Measurements from ENCODE around the gene CLC.

Gene CLC

GRCh38 chr19:39745643-39746042, 7.8 kb upstream of the CLC start:
- no peaks in the 10 kb centered on the region for H3K79me2 ChIP-seq (ENCODE audit: insufficient read depth, low read length)
- no peak for TF ChIP-seq CTCF (IDR thresholded peaks at IDR 0.05; ENCODE audit: low read length)
- no peak for TF ChIP-seq EZH2 (IDR thresholded peaks at IDR 0.05; ENCODE audit: borderline replicate concordance, low read length)
- H4K20me1 ChIP-seq (ENCODE audit: insufficient read depth, low read length) = no peaks in the 10 kb centered on the region
- H3K27me3 ChIP-seq (ENCODE audit: insufficient read depth, low read length) = no peaks in the 10 kb centered on the region
- H3K4me3 ChIP-seq (ENCODE audit: low read depth, low read length, poor library complexity, severe bottlenecking) = no peak overlapping the region
- H3K36me3 ChIP-seq (ENCODE audit: insufficient read depth, low read length) = no peaks in the 10 kb centered on the region
- H3F3A ChIP-seq (ENCODE audit: insufficient read depth, low read length) = no peaks in the 10 kb centered on the region
- H3K9me2 ChIP-seq (ENCODE audit: low read depth, low read length) = no peaks in the 10 kb centered on the region
- no peak overlapping the region for H2AFZ ChIP-seq (ENCODE audit: low read length)
- no peaks in the 10 kb centered on the region for H3K4me1 ChIP-seq (ENCODE audit: insufficient read depth, low read length, severe bottlenecking)
- H3K4me2 ChIP-seq (ENCODE audit: low read length) = no peak overlapping the region
- no peak overlapping the region for H3K9ac ChIP-seq (ENCODE audit: low read length)
- no peaks in the 10 kb centered on the region for H3K9me3 ChIP-seq (ENCODE audit: low read length)
- H3K27ac ChIP-seq (ENCODE audit: low read depth, low read length, poor library complexity, severe bottlenecking) = no peak overlapping the region

GRCh38 chr19:39740395-39740794, 2.6 kb upstream of the CLC start:
- Histone ChIP-seq H3K4me2 (ENCODE audit: low read length) (no peak overlapping the region), H3K27ac (ENCODE audit: low read depth, low read length, poor library complexity, severe bottlenecking) (no peak overlapping the region), H3K9me3 (ENCODE audit: low read length) (no peaks in the 10 kb centered on the region), H3K4me1 (ENCODE audit: insufficient read depth, low read length, severe bottlenecking) (no peaks in the 10 kb centered on the region), H3K36me3 (ENCODE audit: insufficient read depth, low read length) (no peaks in the 10 kb centered on the region), H3K9me2 (ENCODE audit: low read depth, low read length) (no peaks in the 10 kb centered on the region), H4K20me1 (ENCODE audit: insufficient read depth, low read length) (no peaks in the 10 kb centered on the region), H3K79me2 (ENCODE audit: insufficient read depth, low read length) (no peaks in the 10 kb centered on the region), H3K9ac (ENCODE audit: low read length) (no peak overlapping the region), H3F3A (ENCODE audit: insufficient read depth, low read length) (no peaks in the 10 kb centered on the region), H3K4me3 (ENCODE audit: low read depth, low read length, poor library complexity, severe bottlenecking) (no peak overlapping the region), H2AFZ (ENCODE audit: low read length) (no peak overlapping the region), H3K27me3 (ENCODE audit: insufficient read depth, low read length) (peaks cover 6% of the 10 kb centered on the region; the same call in 1 of the 2 replicates)
- TF ChIP-seq EZH2 (IDR thresholded peaks at IDR 0.05; ENCODE audit: borderline replicate concordance, low read length) (no peak), CTCF (IDR thresholded peaks at IDR 0.05; ENCODE audit: low read length) (no peak)

- H2AFZ ChIP-seq (ENCODE audit: low read length) = no peak overlapping the region
- H3K4me2 ChIP-seq (ENCODE audit: low read length) = no peak overlapping the region
Measured at GRCh38 chr19:39738814-39739213, 985 bp upstream of the CLC start.

More at GRCh38 chr19:39738814-39739213, 985 bp upstream of the CLC start:
- H3K4me3 ChIP-seq (ENCODE audit: low read depth, low read length, poor library complexity, severe bottlenecking) = no peak overlapping the region
- no peak overlapping the region for H3K9ac ChIP-seq (ENCODE audit: low read length)
- H3K4me1 ChIP-seq (ENCODE audit: insufficient read depth, low read length, severe bottlenecking) = no peaks in the 10 kb centered on the region
- H3K36me3 ChIP-seq (ENCODE audit: insufficient read depth, low read length) = no peaks in the 10 kb centered on the region
- TF ChIP-seq EZH2 (IDR thresholded peaks at IDR 0.05; ENCODE audit: borderline replicate concordance, low read length) (no peak), CTCF (IDR thresholded peaks at IDR 0.05; ENCODE audit: low read length) (no peak)
- no peak overlapping the region for H3K27ac ChIP-seq (ENCODE audit: low read depth, low read length, poor library complexity, severe bottlenecking)
- H3K9me2 ChIP-seq (ENCODE audit: low read depth, low read length) = no peaks in the 10 kb centered on the region
- no peaks in the 10 kb centered on the region for H3K79me2 ChIP-seq (ENCODE audit: insufficient read depth, low read length)
- no peaks in the 10 kb centered on the region for H4K20me1 ChIP-seq (ENCODE audit: insufficient read depth, low read length)
- peaks cover 6% of the 10 kb centered on the region; the same call in 1 of the 2 replicates for H3K27me3 ChIP-seq (ENCODE audit: insufficient read depth, low read length)
- H3K9me3 ChIP-seq (ENCODE audit: low read length) = no peaks in the 10 kb centered on the region
- no peaks in the 10 kb centered on the region for H3F3A ChIP-seq (ENCODE audit: insufficient read depth, low read length)

Measured in OCI-LY1 (cell line).